ENCODE measurements around the gene LMTK2.

LMTK2 gene

GRCh38 chr7:98191668-98192431 lies 85.2 kb downstream of the LMTK2 start:
- no peak for DNase-seq (ENCODE audit: low read depth)
- H3K4me3 ChIP-seq (ENCODE audit: low read depth, low read length): no peak overlapping the region
- no peak for TF ChIP-seq CTCF (IDR thresholded peaks at IDR 0.05; ENCODE audit: control insufficient read depth, extremely low read depth, insufficient read depth)

- H3K4me3 ChIP-seq (ENCODE audit: low read depth, low read length): no peak overlapping the region
- no peak for TF ChIP-seq CTCF (IDR thresholded peaks at IDR 0.05; ENCODE audit: control insufficient read depth, extremely low read depth, insufficient read depth)
- DNase-seq (ENCODE audit: low read depth): no peak
These were observed 86.3 kb downstream of the LMTK2 start for GRCh38 chr7:98192781-98193457.

DNA sequence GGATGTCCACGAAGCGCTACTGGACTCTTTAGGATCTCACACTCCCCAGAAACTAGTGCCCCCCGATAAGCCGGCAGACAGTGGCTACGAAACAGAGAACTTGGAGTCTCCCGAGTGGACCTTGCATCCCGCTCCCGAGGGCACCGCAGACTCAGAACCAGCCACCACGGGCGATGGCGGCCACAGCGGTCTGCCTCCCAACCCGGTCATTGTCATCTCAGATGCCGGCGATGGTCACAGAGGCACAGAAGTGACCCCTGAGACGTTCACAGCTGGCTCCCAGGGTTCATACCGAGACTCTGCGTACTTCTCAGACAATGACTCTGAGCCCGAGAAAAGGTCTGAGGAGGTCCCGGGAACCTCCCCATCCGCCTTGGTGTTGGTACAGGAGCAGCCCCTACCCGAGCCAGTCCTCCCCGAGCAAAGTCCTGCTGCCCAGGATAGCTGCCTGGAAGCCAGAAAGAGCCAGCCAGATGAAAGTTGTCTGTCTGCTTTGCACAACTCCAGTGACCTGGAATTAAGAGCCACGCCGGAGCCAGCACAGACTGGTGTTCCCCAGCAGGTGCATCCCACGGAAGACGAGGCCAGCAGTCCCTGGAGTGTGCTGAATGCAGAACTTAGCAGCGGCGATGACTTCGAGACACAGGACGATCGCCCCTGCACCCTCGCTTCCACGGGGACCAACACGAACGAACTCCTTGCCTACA lies 87.0 kb downstream of the LMTK2 start:
- no peak for DNase-seq (ENCODE audit: low read depth)
- no peak for TF ChIP-seq CTCF (IDR thresholded peaks at IDR 0.05; ENCODE audit: control insufficient read depth, extremely low read depth, insufficient read depth)
- H3K4me3 ChIP-seq (ENCODE audit: low read depth, low read length): no peak overlapping the region

DNA sequence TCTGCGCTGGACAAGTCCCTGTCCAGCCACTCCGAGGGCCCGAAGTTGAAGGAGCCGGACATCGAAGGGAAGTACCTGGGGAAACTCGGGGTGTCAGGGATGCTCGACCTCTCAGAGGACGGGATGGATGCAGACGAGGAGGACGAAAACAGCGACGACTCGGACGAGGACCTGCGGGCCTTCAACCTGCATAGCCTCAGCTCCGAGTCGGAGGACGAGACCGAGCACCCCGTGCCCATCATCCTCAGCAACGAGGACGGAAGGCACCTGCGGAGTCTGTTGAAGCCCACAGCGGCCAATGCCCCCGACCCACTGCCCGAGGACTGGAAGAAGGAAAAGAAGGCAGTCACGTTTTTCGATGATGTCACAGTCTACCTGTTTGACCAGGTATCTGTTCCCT lies 87.5 kb downstream of the LMTK2 start:
- TF ChIP-seq CTCF (IDR thresholded peaks at IDR 0.05; ENCODE audit: control insufficient read depth, extremely low read depth, insufficient read depth): no peak
- H3K4me3 ChIP-seq (ENCODE audit: low read depth, low read length): no peak overlapping the region
- no peak for DNase-seq (ENCODE audit: low read depth)

DNA sequence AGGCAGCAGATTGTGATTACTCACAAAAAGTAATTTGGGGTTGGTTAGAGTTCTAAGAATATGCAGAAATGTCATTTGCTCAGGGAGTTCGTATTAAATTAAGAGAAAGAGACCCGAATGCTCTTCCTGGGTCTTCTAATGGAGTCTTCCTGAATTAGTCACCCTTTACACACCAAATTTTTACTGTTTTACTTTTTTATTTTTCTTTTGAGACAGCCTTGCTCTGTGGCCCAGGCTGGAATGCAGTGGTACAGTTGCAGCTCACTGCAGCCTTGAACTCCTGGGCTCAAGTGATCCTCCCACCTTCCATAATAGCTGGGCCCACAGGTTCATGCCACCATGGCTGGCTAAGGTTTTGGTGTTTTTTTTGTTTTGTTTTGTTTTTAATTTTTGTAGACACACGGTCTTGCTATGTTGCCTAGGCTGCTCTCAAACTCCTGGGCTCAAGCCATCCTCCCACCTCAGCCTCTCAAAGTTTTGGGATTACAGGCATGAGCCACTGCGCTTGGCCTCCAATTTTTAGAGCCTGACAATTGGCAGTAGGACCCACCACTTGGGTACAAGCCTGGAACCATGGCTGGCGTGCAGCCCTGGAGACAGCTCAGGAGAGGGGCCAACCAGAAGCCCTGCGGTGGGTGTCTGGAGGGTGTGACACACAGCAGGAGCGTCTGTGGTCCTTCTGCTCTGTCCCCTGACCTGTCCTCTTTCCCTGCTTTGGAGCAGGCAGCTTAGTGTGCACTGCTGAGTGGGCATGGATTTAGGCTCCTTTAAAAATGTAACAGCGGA lies 88.2 kb downstream of the LMTK2 start:
- no peak for TF ChIP-seq CTCF (IDR thresholded peaks at IDR 0.05; ENCODE audit: control insufficient read depth, extremely low read depth, insufficient read depth)
- DNase-seq (ENCODE audit: low read depth): no peak
- no peak overlapping the region for H3K4me3 ChIP-seq (ENCODE audit: low read depth, low read length)

GRCh38 chr7:98196706-98197605 lies 90.3 kb downstream of the LMTK2 start:
- no peak overlapping the region for H3K4me3 ChIP-seq (ENCODE audit: low read depth, low read length)
- DNase-seq (ENCODE audit: low read depth): no peak
- no peak for TF ChIP-seq CTCF (IDR thresholded peaks at IDR 0.05; ENCODE audit: control insufficient read depth, extremely low read depth, insufficient read depth)
